ENCODE data around the gene PCLO. TPM values are rescaled to one million over a fixed set of nuclear protein-coding genes. Genes with fewer than 3 reads are reported as not detected.

Gene PCLO
- total RNA-seq, 1 experiment from 2014 or later, result 3.0 TPM

DNA sequence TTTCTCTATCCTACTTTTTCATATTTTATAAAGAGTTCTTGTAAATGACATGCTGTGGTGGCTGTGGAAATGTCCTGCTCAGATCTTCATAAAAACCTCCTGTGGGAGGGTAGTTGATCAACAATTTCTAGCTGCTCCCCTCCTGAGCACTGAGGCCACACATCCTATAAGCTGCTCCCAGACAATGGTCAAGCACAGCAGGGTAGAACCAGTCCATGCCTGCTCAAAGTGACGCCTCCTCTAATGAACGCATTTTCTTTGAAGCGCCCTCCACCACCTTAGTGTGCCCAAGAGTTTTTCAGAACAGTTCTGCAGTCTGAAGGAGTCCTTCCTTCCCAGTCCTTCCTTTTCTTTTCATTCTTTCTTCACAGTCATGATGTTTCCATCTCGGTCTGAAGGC, 420.5 kb downstream of the PCLO start (continued):
- no peak for TF ChIP-seq AR (CRISPR knock-in tag; IDR thresholded peaks at IDR 0.05)
- no peak for TF ChIP-seq ATF3 (CRISPR knock-in tag; conservative IDR thresholded peaks at IDR 0.05)

DNA sequence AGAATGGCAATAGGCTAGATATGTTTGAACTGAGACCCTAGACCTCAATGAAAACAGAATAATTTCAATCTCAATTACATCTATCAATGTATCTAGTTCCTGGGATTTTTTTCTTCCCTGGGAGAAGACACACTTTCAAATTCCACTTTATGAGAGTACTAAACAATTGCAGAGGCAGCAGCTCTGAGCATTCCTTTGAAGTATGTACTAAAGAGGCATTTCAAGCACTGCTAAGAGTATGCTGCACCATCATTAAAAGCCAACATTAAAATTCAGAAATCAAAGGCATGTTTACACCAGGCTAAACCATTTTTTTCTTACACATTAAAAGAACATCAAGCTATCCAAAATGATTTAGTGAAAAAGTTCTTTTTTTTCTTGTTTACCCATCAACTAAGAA, 421.2 kb downstream of the PCLO start:
- H3K36me3 Mint-ChIP-seq, result peaks cover 3% of the 10 kb centered on the region; the same call in 1 of the 2 replicates
- POLR2A ChIA-PET, result no interaction called here
- DNase-seq (ENCODE audit: low spot score) (no peak), ATAC-seq (no peak)
- peaks cover 12% of the 10 kb centered on the region for H3K9me3 Mint-ChIP-seq
- H3K27ac Mint-ChIP-seq, result no peak overlapping the region
- H3K4me3 Mint-ChIP-seq, result no peak overlapping the region
- TF ChIP-seq ZNF671 (CRISPR knock-in tag; IDR thresholded peaks at IDR 0.05), result no peak
- no peak for TF ChIP-seq ZNF232 (CRISPR knock-in tag; IDR thresholded peaks at IDR 0.05)
- TF ChIP-seq TP53 (CRISPR knock-in tag; IDR thresholded peaks at IDR 0.05), result no peak
- TF ChIP-seq ZNF121 (CRISPR knock-in tag; IDR thresholded peaks at IDR 0.05), result no peak
- TF ChIP-seq E2F4 (CRISPR knock-in tag; IDR thresholded peaks at IDR 0.05; ENCODE audit: borderline replicate concordance, low read depth), result no peak
- TF ChIP-seq GRHL2 (CRISPR knock-in tag; IDR thresholded peaks at IDR 0.05; ENCODE audit: insufficient replicate concordance, severe bottlenecking), result no peak
- TF ChIP-seq RORB (CRISPR knock-in tag; IDR thresholded peaks at IDR 0.05), result no peak
- no peak for TF ChIP-seq PRDM15 (CRISPR knock-in tag; IDR thresholded peaks at IDR 0.05)
- H3K4me1 Mint-ChIP-seq, result peaks cover 34% of the 10 kb centered on the region
- CTCF ChIA-PET, result no interaction called here
- H3K27me3 Mint-ChIP-seq (ENCODE audit: low read depth), result peaks cover 4% of the 10 kb centered on the region; the same call in 1 of the 2 replicates

DNA sequence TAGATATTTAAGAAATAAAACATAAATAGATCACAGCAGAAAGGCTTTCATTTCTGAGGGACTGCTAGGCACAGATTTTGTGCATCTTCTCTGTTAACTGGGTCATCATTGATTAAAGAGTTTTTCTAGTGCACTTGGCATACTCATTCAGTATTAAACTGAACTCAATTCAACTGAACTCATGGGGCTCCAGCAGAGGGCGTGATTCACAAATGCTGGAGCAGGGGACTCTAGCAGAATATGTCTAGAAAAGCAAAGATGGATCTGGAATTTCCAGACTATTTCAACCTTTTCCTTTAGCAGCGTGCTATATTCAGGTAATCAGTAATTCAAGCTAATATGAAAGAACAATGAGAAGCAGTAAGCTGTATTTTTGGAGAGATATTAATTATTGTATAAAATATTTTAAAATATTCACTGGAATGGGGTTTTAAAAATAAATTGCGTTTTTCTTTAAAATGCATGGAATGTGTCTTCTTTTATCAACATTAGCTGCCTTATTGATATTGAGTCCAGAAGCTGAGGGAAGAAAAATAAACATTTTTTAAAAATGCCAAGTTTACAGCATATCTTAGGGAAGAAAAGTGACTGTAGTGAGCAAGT, 422.3 kb downstream of the PCLO start:
- POLR2A ChIA-PET, result no interaction called here
- Mint-ChIP-seq H3K9me3 (peaks cover 9% of the 10 kb centered on the region), H3K27me3 (ENCODE audit: low read depth) (peaks cover 4% of the 10 kb centered on the region; the same call in 1 of the 2 replicates), H3K4me3 (no peak overlapping the region), H3K4me1 (peaks cover 33% of the 10 kb centered on the region), H3K36me3 (peaks cover 1% of the 10 kb centered on the region; the same call in 1 of the 2 replicates), H3K27ac (no peak overlapping the region)
- ATAC-seq (peak; percentile 31; the same call in 1 of the 2 replicates), DNase-seq (ENCODE audit: low spot score) (peak; percentile 71)
- CTCF ChIA-PET, result interaction anchor here (0.7 kb wide), 1 partner anchor 134 kb away, joined by 3 read pairs; no protein-coding TSS in a partner anchor
- TF ChIP-seq ZNF416 (CRISPR knock-in tag; IDR thresholded peaks at IDR 0.05) (no peak), E2F5 (CRISPR knock-in tag; IDR thresholded peaks at IDR 0.05) (no peak), HMGA2 (CRISPR knock-in tag; IDR thresholded peaks at IDR 0.05) (no peak), CTCF (IDR thresholded peaks at IDR 0.05) (peak; percentile 76), MXD4 (CRISPR knock-in tag; IDR thresholded peaks at IDR 0.05; ENCODE audit: borderline replicate concordance) (no peak), ATF3 (CRISPR knock-in tag; conservative IDR thresholded peaks at IDR 0.05) (no peak)
- TF ChIP-seq, protein P1, sequence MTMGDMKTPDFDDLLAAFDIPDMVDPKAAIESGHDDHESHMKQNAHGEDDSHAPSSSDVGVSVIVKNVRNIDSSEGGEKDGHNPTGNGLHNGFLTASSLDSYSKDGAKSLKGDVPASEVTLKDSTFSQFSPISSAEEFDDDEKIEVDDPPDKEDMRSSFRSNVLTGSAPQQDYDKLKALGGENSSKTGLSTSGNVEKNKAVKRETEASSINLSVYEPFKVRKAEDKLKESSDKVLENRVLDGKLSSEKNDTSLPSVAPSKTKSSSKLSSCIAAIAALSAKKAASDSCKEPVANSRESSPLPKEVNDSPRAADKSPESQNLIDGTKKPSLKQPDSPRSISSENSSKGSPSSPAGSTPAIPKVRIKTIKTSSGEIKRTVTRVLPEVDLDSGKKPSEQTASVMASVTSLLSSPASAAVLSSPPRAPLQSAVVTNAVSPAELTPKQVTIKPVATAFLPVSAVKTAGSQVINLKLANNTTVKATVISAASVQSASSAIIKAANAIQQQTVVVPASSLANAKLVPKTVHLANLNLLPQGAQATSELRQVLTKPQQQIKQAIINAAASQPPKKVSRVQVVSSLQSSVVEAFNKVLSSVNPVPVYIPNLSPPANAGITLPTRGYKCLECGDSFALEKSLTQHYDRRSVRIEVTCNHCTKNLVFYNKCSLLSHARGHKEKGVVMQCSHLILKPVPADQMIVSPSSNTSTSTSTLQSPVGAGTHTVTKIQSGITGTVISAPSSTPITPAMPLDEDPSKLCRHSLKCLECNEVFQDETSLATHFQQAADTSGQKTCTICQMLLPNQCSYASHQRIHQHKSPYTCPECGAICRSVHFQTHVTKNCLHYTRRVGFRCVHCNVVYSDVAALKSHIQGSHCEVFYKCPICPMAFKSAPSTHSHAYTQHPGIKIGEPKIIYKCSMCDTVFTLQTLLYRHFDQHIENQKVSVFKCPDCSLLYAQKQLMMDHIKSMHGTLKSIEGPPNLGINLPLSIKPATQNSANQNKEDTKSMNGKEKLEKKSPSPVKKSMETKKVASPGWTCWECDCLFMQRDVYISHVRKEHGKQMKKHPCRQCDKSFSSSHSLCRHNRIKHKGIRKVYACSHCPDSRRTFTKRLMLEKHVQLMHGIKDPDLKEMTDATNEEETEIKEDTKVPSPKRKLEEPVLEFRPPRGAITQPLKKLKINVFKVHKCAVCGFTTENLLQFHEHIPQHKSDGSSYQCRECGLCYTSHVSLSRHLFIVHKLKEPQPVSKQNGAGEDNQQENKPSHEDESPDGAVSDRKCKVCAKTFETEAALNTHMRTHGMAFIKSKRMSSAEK (CRISPR knock-in tag; IDR thresholded peaks at IDR 0.05; ENCODE audit: borderline replicate concordance), result no peak

Measured in WTC11 (cell line).